Esophagus muscularis mucosa (tissue), 4 donors: ENCODE data around the gene CFAP90.

Source experiments
- CTCF ChIP-seq, 3 experiments: fragments of 200-600 bp in 2 of 3; fragments of 450-650 bp in 1 of 3; sonication (generic) in 2 of 3; IDR thresholded peaks; one replicate each; pipeline ENCODE4 v1.5.1; 2017 to 2019; ENCODE audit warnings: antibody characterized with exemption in 3 of 3, mild to moderate bottlenecking in 2 of 3, moderate library complexity in 1 of 3
- EP300 ChIP-seq: sonication (generic); formaldehyde crosslinking; IDR thresholded peaks from one replicate; pipeline ENCODE4 v1.6.1; 2017; ENCODE audit warnings: antibody characterized with exemption
- POLR2A ChIP-seq: fragments of 450-650 bp; IDR thresholded peaks from one replicate; pipeline ENCODE4 v1.6.1; 2017; ENCODE audit warnings: antibody characterized with exemption, moderate library complexity, mild to moderate bottlenecking, low read depth

GRCh38 chr5:7881091-7881490, 30.2 kb upstream of the CFAP90 start:
- no peak for TF ChIP-seq POLR2A
- TF ChIP-seq CTCF (IDR thresholded peaks at IDR 0.05): no peak
- TF ChIP-seq EP300: no peak
